ENCODE data around the gene MSANTD7.

The MSANTD7 gene

GRCh38 chr10:14880229-14880628 lies 42.1 kb downstream of the MSANTD7 start:
- Histone ChIP-seq H2AFZ (ENCODE audit: low read depth) (no peak overlapping the region), H3K27ac (no peak overlapping the region; the same call in 1 of the 2 replicates)

DNA sequence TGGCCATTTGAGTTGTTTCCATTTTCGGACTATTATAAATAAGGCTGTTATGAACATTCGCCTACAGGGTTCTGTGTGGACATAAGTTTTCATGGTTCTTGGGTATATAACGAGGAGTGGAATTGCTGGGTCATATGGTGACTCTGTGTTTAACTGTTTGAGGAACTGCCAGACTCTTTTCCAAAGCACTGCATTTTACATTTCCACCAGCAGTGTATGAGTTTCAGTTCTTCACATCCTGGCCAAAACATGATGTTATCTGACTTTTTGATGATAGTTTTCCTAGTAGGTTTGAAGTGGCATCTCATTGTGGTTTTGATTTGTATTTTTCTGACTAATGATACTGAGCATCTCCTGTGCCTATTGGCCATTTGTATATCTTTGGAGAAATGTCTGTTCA lies 46.0 kb downstream of the MSANTD7 start:
- H3K36me3 ChIP-seq (ENCODE audit: insufficient read depth) = no peaks in the 10 kb centered on the region; the same call in 1 of the 2 replicates
- no peak overlapping the region for H3K9ac ChIP-seq
- H3K4me1 ChIP-seq (ENCODE audit: low read depth, poor library complexity, severe bottlenecking) = peaks cover 36% of the 10 kb centered on the region
- no peak for TF ChIP-seq CTCF (conservative IDR thresholded peaks at IDR 0.05; ENCODE audit: low read depth, low read length)
- no peak overlapping the region for H3K4me2 ChIP-seq
- H3K79me2 ChIP-seq (ENCODE audit: insufficient read depth, low read depth) = peaks cover 99% of the 10 kb centered on the region
- H2AFZ ChIP-seq (ENCODE audit: low read depth) = no peak overlapping the region
- no peaks in the 10 kb centered on the region for H3K27me3 ChIP-seq (ENCODE audit: insufficient read depth, low read depth)
- peaks cover 12% of the 10 kb centered on the region for H4K20me1 ChIP-seq (ENCODE audit: insufficient read depth)
- no peak overlapping the region for H3K4me3 ChIP-seq (IDR thresholded peaks at IDR 0.05; ENCODE audit: insufficient read depth, low read depth, low read length)
- H3K27ac ChIP-seq = no peak overlapping the region

More at GRCh38 chr10:14880229-14880628, 42.1 kb downstream of the MSANTD7 start:
- Histone ChIP-seq H3K9ac (peak overlapping the region; percentile 89; the same call in 1 of the 2 replicates), H3K79me2 (ENCODE audit: insufficient read depth, low read depth) (peaks cover 77% of the 10 kb centered on the region), H3K4me3 (IDR thresholded peaks at IDR 0.05; ENCODE audit: insufficient read depth, low read depth, low read length) (peak overlapping the region; percentile 36), H3K4me1 (ENCODE audit: low read depth, poor library complexity, severe bottlenecking) (peaks cover 28% of the 10 kb centered on the region), H3K4me2 (peak overlapping the region; percentile 87), H3K36me3 (ENCODE audit: insufficient read depth) (no peaks in the 10 kb centered on the region; the same call in 1 of the 2 replicates), H4K20me1 (ENCODE audit: insufficient read depth) (peaks cover 7% of the 10 kb centered on the region), H3K27me3 (ENCODE audit: insufficient read depth, low read depth) (no peaks in the 10 kb centered on the region)
- TF ChIP-seq CTCF (conservative IDR thresholded peaks at IDR 0.05; ENCODE audit: low read depth, low read length) = no peak
